GM12878 (cell line): ENCODE measurements around the gene KCNJ14. TPM values are rescaled to one million over a fixed set of nuclear protein-coding genes. Genes with fewer than 3 reads are reported as not detected.

ENCODE experiments used
- ATF3 ChIP-seq: IDR thresholded peaks from 2 replicates; pipeline ENCODE4 v1.6.1; 2011; ENCODE audit warnings: low read depth, mild to moderate bottlenecking, low read length, moderate library complexity, borderline replicate concordance; ENCODE audit errors: extremely low read depth
- BCL3 ChIP-seq: IDR thresholded peaks from 2 replicates; pipeline ENCODE4 v1.6.1; 2011; ENCODE audit warnings: borderline replicate concordance, low read depth, mild to moderate bottlenecking, moderate library complexity, low read length; ENCODE audit not compliant: insufficient read depth, poor library complexity, severe bottlenecking
- EZH2 ChIP-seq: IDR thresholded peaks from 2 replicates; pipeline ENCODE4 v1.6.1; 2012; ENCODE audit warnings: low read depth, mild to moderate bottlenecking, control low read depth, inconsistent platforms, low read length, borderline replicate concordance; ENCODE audit not compliant: control insufficient read depth
- HCFC1 ChIP-seq: fragments of 150-350 bp; IDR thresholded peaks from 2 replicates; pipeline ENCODE4 v1.6.1; 2014; ENCODE audit warnings: low read length
- HDGF ChIP-seq: fragments of 450-650 bp; IDR thresholded peaks from 2 replicates; pipeline ENCODE4 v1.6.1; 2016; ENCODE audit warnings: antibody characterized with exemption
- IKZF1 ChIP-seq: fragments of 450-650 bp; conservative IDR thresholded peaks from 2 replicates; pipeline ENCODE4 v1.6.1; 2017; ENCODE audit warnings: antibody characterized with exemption, mild to moderate bottlenecking
- MAX ChIP-seq: IDR thresholded peaks from 2 replicates; pipeline ENCODE4 v1.6.1; 2012; ENCODE audit warnings: low read depth, low read length, improper control_type of control experiment
- MEF2A ChIP-seq: IDR thresholded peaks from 2 replicates; pipeline ENCODE4 v1.6.1; 2011; ENCODE audit warnings: low read depth, mild to moderate bottlenecking, low read length, moderate library complexity; ENCODE audit not compliant: insufficient read depth
- MTA2 ChIP-seq: fragments of 450-650 bp; IDR thresholded peaks from 2 replicates; pipeline ENCODE4 v1.6.1; 2016; ENCODE audit warnings: low read depth, mild to moderate bottlenecking, moderate library complexity
- MYC ChIP-seq: IDR thresholded peaks from 2 replicates; pipeline ENCODE4 v1.6.1; 2011; ENCODE audit warnings: mild to moderate bottlenecking, low read length, moderate library complexity, inconsistent platforms; ENCODE audit not compliant: insufficient read depth, insufficient replicate concordance, insufficient read length, severe bottlenecking
- PAX5 ChIP-seq: IDR thresholded peaks from 2 replicates; pipeline ENCODE4 v1.6.1; 2011; ENCODE audit warnings: low read depth, low read length, borderline replicate concordance
- SKIL ChIP-seq: fragments of 450-650 bp; IDR thresholded peaks from 2 replicates; pipeline ENCODE4 v1.6.1; 2017; ENCODE audit warnings: mild to moderate bottlenecking, low read depth, inconsistent platforms; ENCODE audit not compliant: poor library complexity, severe bottlenecking
- SMAD1 ChIP-seq: fragments of 450-650 bp; IDR thresholded peaks from 2 replicates; pipeline ENCODE4 v1.6.1; 2018; ENCODE audit warnings: mild to moderate bottlenecking, low read depth; ENCODE audit not compliant: partially characterized antibody
- ZNF274 ChIP-seq: IDR thresholded peaks from one replicate; pipeline ENCODE4 v1.8.0; 2011; ENCODE audit not compliant: insufficient read length, insufficient read depth
- ZNF384 ChIP-seq: IDR thresholded peaks from 2 replicates; pipeline ENCODE4 v1.6.1; 2012; ENCODE audit warnings: low read depth, mild to moderate bottlenecking, low read length, improper control_type of control experiment, borderline replicate concordance
- ZNF622 ChIP-seq: fragments of 450-650 bp; IDR thresholded peaks from 2 replicates; pipeline ENCODE4 v1.6.1; 2017; ENCODE audit warnings: mild to moderate bottlenecking, inconsistent platforms
- polyA plus RNA-seq, 11 experiments: library from polyadenylated mRNA; depleted of rRNA in 4 of 11; unstranded in 6 of 11; stranded (reverse) in 5 of 11; fragments of >200 nt; fragmentation: Nextera tagmentation in 4 of 11; fragmentation: Illumina TruSeq in 1 of 11; extraction: Ambion mirVana in 4 of 11; extraction: Trizol in 1 of 11; gene quantifications; 1 replicate in 1 of 11; 2 replicates in 10 of 11; pipeline versions ENCODE4 v1.2.1 to v1.2.3, GENCODE V29; 2011 to 2016; ENCODE audit warnings: inconsistent platforms in 2 of 11, missing spikeins in 2 of 11, low read depth in 1 of 11
- total RNA-seq, 4 experiments: library from RNA; depleted of rRNA in 3 of 4; stranded (reverse); fragments of >200 nt in 3 of 4; fragmentation: Illumina TruSeq in 1 of 4; extraction: Trizol in 1 of 4; gene quantifications; 2 replicates each; pipeline versions ENCODE4 v1.2.1 to v1.2.3, GENCODE V29; 2013 to 2021
- TF ChIP-seq, protein P1 (sequence below): IDR thresholded peaks from 2 replicates; pipeline ENCODE4 v1.6.1; 2011; ENCODE audit warnings: mild to moderate bottlenecking, low read depth, low read length, moderate library complexity; ENCODE audit not compliant: insufficient replicate concordance
- TF ChIP-seq, protein P2 (sequence below): fragments of 450-650 bp; IDR thresholded peaks from 2 replicates; pipeline ENCODE4 v1.6.1; 2018; ENCODE audit warnings: mild to moderate bottlenecking, low read depth, moderate library complexity; ENCODE audit not compliant: partially characterized antibody

The KCNJ14 gene
- total and polyA plus RNA-seq, 10 of the 15 experiments (the other 5 are each of a cell fraction or from before 2014, with no cell fraction given): 0.24 to 1.4 (median 0.42) TPM

GRCh38 chr19:48419158-48419920, 36.0 kb upstream of the KCNJ14 start (continued):
- TF ChIP-seq BCL3: no peak
- peak; percentile 48; the same call in 1 of the 2 replicates for TF ChIP-seq PAX5
- TF ChIP-seq, protein P1, sequence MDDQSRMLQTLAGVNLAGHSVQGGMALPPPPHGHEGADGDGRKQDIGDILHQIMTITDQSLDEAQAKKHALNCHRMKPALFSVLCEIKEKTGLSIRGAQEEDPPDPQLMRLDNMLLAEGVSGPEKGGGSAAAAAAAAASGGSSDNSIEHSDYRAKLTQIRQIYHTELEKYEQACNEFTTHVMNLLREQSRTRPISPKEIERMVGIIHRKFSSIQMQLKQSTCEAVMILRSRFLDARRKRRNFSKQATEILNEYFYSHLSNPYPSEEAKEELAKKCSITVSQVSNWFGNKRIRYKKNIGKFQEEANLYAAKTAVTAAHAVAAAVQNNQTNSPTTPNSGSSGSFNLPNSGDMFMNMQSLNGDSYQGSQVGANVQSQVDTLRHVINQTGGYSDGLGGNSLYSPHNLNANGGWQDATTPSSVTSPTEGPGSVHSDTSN: no peak
- no peak for TF ChIP-seq ZNF274
- peak; percentile 24 for TF ChIP-seq SKIL
- TF ChIP-seq, protein P2, sequence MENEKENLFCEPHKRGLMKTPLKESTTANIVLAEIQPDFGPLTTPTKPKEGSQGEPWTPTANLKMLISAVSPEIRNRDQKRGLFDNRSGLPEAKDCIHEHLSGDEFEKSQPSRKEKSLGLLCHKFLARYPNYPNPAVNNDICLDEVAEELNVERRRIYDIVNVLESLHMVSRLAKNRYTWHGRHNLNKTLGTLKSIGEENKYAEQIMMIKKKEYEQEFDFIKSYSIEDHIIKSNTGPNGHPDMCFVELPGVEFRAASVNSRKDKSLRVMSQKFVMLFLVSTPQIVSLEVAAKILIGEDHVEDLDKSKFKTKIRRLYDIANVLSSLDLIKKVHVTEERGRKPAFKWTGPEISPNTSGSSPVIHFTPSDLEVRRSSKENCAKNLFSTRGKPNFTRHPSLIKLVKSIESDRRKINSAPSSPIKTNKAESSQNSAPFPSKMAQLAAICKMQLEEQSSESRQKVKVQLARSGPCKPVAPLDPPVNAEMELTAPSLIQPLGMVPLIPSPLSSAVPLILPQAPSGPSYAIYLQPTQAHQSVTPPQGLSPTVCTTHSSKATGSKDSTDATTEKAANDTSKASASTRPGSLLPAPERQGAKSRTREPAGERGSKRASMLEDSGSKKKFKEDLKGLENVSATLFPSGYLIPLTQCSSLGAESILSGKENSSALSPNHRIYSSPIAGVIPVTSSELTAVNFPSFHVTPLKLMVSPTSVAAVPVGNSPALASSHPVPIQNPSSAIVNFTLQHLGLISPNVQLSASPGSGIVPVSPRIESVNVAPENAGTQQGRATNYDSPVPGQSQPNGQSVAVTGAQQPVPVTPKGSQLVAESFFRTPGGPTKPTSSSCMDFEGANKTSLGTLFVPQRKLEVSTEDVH: no peak
- peak; percentile 63; the same call in 1 of the 2 replicates for TF ChIP-seq ATF3
- peak; percentile 79 for TF ChIP-seq ZNF384
- TF ChIP-seq MEF2A: 0 out of 2 replicates have a peak, but pooled peaks have one; percentile 36
- peak; percentile 45; the same call in 1 of the 2 replicates for TF ChIP-seq HDGF
- no peak for TF ChIP-seq EZH2
- no peak for TF ChIP-seq MYC
- TF ChIP-seq SMAD1: no peak
- TF ChIP-seq ZNF622: no peak
- TF ChIP-seq MTA2: 0 out of 2 replicates have a peak, but pooled peaks have one; percentile 42
- TF ChIP-seq MAX: no peak
- TF ChIP-seq HCFC1: peak; percentile 99
- peak; percentile 96 for TF ChIP-seq IKZF1
